Measurements from ENCODE around the gene RAD1.

Gene RAD1

GRCh38 chr5:34915856-34916192 lies 520 bp upstream of the RAD1 start:
- DNase-seq, result no peak

DNA sequence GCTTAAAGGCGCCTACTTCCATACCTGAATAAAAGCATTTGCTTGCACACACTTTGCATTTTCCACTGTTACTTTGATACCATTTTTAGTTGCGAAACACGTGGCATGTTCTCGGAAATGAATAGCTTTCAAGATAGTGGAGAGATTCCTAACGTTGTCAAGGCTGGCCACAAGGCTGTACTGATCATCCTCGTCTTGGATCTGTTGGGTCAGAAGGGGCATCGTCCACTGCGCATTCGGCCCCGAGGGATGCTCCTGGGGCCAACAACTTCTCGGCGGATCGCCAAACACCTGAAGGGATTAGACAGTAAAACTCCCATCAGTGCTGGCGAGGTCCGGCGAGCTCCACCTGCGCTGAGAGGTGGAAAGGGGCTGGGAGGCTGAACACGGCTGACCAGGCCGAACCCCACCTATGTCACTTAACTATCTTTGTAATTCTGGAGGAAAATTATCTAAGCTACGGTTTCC lies 599 bp downstream of the RAD1 start:
- peak in 1 of 5 experiments; percentile 42 for DNase-seq

DNA sequence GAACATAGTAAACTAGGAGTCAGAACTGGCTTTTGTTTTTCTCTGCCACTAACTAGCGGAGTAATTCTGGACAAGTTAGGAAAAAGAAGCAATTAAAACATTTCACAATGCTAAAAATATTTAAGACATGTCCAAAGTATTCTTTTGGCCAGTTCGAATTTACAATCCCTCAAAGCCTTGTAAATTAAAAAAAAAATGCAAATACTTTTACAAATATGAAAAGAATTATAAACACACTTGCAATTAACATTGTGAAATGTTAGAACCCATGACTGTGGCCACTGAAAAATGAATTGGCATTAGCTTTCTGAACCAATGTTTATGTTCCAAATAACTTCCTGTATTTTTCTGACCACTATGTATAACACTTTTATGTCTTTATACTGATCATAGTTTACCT lies 2.2 kb downstream of the RAD1 start:
- DNase-seq, result no peak

- no peak for DNase-seq
Measured at GRCh38 chr5:34905564-34905963, 9.7 kb downstream of the RAD1 start.

- DNase-seq, result no peak
Measured at GRCh38 chr5:34903260-34903659, 12.0 kb downstream of the RAD1 start.

DNA sequence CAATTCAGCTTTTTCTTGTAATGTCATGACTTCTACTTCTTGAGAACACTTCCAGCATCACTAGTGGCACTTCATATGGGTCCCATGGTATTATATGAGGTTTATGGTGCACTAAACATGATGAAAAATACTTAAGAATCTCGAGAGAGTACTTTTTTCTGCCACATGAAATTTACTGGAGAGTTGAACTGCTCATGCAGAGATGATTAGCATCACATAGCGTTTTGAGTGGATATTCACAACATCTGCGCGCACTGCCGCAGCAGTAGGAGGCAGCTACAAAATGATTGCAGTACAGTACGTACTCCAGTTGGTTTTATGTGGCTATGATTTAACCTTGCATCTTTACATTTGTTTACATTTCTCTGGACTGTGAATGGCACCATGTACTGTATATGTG lies 14.7 kb downstream of the RAD1 start:
- DNase-seq, result no peak

DNA sequence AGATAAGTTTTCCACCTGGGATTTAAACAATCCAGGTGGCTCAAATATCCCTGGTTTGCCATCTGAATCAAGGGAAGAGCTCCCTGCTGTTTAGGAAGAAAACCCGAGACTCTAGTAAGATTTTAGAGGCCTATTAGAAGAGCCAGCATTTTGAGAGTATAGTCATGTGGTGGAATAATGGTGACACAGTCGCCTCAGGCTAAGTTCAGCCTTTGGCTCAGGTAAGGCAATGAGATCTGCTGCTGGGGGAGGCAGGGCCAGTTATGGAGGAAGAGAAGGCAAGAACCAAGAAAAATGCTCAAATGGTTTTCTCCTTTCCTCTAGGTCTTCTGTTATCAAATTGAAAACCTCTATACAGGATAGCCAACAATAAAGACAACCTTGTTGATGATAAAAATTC lies 16.2 kb downstream of the RAD1 start:
- DNase-seq, result no peak

GRCh38 chr5:34898258-34898895 lies 16.9 kb downstream of the RAD1 start:
- DNase-seq, result peak in 4 of 5 experiments; percentile 6 to 64 (median 29)

DNA sequence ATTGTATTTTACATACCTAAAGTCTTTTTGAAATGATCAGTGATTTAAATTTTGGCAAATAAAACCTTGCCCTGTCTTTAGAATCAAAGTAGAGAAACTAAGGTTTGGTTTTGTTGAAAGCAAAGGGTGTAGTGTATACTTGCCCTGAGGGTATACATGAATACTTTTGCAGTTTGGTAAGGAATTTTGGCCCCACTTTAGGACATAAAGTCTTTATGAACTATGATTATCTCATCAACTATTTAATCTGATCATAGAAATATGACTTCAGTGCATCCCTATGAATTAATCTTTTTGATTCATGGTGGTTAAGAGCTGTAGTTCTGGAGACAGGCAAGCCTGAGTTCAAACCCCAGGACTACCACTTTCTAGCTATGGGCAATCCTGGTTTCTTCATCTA lies 17.7 kb downstream of the RAD1 start:
- no peak for DNase-seq

DNA sequence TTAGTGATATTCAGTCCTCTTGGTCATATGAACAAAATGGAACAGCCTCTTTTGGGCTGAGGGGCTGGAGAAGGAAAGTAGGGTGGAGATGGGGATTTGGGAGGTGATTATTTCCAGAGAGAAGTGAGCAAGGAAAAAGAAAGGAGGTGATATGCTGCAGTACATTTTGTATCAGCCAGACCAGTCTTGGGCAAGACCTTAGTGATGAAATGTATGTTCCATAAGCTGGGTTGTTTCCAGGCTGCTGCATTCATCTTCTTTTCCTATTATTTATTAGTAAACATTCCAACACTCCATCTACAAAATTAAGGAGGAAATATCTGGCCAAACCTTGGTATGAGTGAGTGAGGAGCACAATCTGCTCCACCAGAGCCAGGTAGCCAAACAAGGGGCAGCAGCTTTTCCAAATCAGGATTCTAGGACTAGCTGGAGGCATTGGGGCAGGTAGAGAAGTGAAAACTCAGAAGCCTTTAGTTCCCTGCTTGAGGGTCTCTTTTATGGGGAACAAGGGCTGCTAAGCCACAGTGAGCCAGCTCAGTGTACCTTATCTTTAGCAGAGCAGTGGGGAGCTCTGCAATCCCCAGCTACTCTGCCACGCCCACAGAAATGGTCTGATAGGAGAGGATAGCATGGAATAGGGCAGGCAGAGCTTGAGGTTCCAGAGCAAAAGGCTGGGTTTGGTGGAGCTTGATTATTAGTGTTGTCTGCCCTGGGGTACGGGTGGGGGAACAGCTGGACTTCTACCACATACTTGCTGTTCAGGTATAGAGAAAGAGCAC lies 19.5 kb downstream of the RAD1 start:
- DNase-seq, result no peak

GRCh38 chr5:34894716-34895115 lies 20.6 kb downstream of the RAD1 start:
- no peak for DNase-seq

DNA sequence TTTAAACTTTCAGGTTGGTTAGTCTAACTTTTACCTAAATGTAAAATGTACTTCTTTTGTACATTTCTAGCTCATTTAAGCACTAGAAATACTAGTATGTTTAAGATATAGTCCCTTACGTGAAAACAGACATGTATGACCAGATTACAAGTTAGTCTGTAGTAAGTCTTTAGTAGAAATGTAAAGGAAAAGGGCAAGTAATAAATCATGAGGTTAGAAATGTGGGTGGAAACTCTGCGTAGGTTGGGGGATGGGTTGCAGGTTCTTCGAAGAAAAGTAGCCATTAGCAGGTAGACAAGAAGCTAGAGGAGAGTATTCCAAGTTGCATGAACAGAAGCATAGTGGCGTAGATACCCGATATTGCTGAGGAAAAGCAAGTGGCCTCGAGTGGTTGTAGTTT lies 22.9 kb downstream of the RAD1 start:
- DNase-seq, result no peak

DNA sequence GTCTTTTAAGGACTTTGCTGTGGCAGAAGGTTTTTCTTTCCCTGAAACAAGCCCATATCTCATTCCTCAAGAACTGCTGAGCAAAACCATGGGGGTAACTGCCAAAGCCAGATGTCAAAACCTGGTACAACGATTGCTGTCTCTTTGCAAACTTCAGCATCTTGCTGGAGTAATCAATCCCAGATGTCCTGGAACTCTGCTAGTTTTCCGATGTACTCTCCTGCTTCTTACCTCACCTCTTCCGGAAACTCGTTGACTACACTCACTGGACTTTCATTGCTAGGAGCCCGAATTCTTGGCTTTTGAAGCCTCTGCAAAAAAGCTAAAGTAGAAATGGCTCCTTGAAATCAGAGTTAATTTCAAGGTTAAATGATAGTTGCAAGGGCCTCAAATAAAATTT lies 23.3 kb downstream of the RAD1 start:
- no peak for DNase-seq

- DNase-seq, result no peak
Measured at GRCh38 chr5:34889394-34889793, 25.9 kb downstream of the RAD1 start.

GRCh38 chr5:34886392-34887119 lies 28.7 kb downstream of the RAD1 start:
- no peak for DNase-seq

GRCh38 chr5:34881246-34881645 lies 34.1 kb downstream of the RAD1 start:
- DNase-seq, result no peak

- no peak for DNase-seq
Measured at GRCh38 chr5:34876275-34876674, 39.0 kb downstream of the RAD1 start.

DNA sequence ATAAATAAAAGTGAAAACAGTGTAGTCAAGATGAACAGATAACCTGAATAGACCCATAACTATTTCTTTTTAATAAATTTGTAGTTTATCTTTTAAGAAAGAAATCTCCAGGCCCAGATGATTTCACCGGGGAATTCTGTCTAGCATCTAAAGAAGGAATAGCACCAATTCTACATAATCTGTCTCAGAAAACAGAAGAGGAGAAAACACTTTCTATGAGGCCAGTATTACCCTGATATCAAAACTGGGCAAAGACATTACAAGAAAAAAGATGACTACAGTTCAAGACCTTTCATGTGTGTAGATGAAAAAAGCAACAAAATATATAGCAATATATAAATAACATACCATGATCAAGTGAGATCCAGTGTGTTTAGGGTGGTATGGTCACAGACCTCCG lies 44.9 kb downstream of the RAD1 start:
- no peak for DNase-seq

DNA sequence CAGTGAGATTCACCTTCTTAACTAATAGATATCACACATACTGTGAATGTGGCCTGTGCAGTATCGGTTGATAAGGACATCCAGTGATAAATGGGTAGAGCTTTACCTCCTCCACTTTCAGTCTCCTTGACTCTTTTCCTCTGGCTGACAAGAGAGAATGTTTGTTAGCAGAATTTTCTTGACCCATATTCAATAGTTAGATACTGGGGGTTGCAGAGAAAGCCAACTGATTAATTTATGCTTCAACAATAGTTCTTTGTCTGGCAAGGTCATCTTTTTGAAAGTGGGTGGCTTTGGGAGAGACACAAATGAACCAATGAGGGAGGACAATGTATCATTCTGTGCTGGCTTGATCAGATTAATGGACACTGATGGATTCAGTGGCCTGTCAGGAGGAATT lies 46.0 kb downstream of the RAD1 start:
- no peak for DNase-seq

DNA sequence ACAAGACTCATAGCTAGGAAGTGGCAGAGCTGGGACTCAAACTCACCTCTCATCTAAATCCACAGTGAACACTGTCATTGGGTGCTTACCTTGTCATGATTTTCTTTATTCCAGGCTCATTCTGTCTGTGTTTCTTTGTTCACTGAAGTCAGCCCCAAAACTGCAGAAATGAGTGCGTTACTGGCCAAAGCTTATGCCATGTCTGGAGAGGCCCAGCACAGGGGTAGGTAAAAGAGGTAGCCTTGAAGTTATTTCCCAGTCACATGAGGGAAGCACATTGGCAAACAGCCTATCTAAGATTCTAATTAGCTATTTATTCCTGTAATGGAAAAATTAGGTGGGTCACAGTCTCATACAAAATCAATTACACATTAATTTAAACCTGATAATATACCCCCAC lies 46.5 kb downstream of the RAD1 start:
- no peak for DNase-seq

DNA sequence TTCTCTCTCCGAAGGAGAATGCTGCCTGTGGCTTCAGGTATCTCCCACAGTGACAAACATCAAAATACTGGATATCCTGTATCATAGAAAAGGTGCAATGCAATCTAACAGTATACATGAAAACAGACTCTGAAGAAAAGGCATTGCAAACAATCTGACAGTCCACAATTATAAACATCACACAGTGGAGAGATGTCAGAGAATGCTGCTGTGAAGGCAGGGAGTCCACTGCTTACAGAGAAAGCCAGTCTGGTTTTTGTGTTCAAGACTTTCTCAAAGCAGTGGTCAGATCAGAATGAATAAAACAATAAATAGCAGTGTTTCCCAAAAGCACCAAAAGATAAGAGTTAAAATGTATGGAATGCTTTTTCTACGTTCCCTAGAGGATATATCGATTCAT lies 47.6 kb downstream of the RAD1 start:
- DNase-seq, result no peak

- DNase-seq, result no peak
Measured at GRCh38 chr5:34866989-34867471, 48.3 kb downstream of the RAD1 start.

- DNase-seq, result no peak
Measured at GRCh38 chr5:34865091-34865490, 50.2 kb downstream of the RAD1 start.

DNA sequence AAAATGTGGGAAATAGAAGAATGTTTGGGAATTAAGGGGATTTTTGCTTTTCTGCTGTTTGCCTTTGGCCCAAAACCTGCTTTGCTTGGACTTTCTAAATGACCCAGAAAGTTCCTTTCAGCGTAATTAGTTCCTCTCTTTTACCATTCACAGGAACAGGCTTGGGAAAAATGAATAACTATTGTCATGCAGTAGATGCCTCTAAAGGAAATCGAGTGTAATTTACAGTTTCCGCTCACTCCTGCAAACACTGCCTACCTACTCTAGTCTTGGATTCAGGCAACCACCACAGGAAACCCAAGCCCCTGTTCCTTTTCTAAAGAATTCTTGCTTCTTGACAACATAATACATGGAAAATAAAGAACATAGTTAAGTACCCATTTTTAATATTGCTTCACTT lies 51.4 kb downstream of the RAD1 start:
- no peak for DNase-seq
